GM12872 (cell line): ENCODE results near the gene OTOF.

Experiments used
- CTCF ChIP-seq: IDR thresholded peaks from 3 replicates; pipeline ENCODE4 v1.5.1; 2011; ENCODE audit warnings: low read depth, mild to moderate bottlenecking, low read length, moderate library complexity; ENCODE audit not compliant: insufficient read depth

OTOF gene

GRCh38 chr2:26521054-26521912 is 43.4 kb upstream of the OTOF start:
- peak; percentile 52 for TF ChIP-seq CTCF

GRCh38 chr2:26520148-26520449 is 42.2 kb upstream of the OTOF start:
- TF ChIP-seq CTCF: no peak

- no peak for TF ChIP-seq CTCF
Measured at GRCh38 chr2:26519396-26520147, 41.6 kb upstream of the OTOF start.

GRCh38 chr2:26516781-26517180 is 38.9 kb upstream of the OTOF start:
- no peak for TF ChIP-seq CTCF

GRCh38 chr2:26516246-26516645 is 38.3 kb upstream of the OTOF start:
- no peak for TF ChIP-seq CTCF

- no peak for TF ChIP-seq CTCF
Measured at GRCh38 chr2:26515771-26516170, 37.8 kb upstream of the OTOF start.

GRCh38 chr2:26514045-26514444 is 36.1 kb upstream of the OTOF start:
- TF ChIP-seq CTCF: no peak
